Suprapubic skin (tissue), 3 donors: ENCODE measurements around the gene LMF1.

Source experiments
- POLR2A ChIP-seq, 2 donors: fragments of 450-650 bp; IDR thresholded peaks; one replicate each; pipeline ENCODE4 v1.6.1; 2017; ENCODE audit warnings: antibody characterized with exemption in 2 of 2, mild to moderate bottlenecking in 2 of 2, moderate library complexity in 2 of 2
- TF ChIP-seq, protein P1 (sequence below), 2 donors: fragments of 200-600 bp in 1 of 2; fragments of 450-650 bp in 1 of 2; sonication (generic) in 1 of 2; IDR thresholded peaks; one replicate each; pipeline ENCODE4 v1.5.1; 2016 to 2019; ENCODE audit warnings: antibody characterized with exemption in 2 of 2, mild to moderate bottlenecking in 1 of 2, moderate library complexity in 1 of 2

DNA sequence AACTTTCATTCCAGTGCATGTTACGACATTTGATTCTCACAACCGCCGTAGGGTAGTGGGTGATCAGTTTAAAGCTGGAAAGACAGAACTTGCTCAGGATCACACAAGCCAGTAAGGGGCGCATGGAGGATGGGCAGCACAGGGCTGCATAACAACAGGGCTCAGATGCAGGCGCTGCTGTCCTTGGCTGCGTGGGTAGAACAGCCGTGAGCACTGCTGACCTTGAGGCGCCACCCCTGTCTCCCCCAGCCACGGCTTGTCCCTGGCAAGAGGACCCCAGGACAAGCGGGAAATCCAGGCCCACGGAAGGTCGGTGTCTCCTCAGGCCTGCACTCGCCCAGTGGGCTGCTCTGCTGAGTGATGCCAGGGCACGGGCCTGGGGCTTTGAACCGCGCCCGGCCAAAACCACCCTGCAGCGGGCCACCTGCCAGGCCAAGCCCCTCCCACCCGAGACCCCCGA is 84.7 kb downstream of the LMF1 start:
- TF ChIP-seq, protein P1, sequence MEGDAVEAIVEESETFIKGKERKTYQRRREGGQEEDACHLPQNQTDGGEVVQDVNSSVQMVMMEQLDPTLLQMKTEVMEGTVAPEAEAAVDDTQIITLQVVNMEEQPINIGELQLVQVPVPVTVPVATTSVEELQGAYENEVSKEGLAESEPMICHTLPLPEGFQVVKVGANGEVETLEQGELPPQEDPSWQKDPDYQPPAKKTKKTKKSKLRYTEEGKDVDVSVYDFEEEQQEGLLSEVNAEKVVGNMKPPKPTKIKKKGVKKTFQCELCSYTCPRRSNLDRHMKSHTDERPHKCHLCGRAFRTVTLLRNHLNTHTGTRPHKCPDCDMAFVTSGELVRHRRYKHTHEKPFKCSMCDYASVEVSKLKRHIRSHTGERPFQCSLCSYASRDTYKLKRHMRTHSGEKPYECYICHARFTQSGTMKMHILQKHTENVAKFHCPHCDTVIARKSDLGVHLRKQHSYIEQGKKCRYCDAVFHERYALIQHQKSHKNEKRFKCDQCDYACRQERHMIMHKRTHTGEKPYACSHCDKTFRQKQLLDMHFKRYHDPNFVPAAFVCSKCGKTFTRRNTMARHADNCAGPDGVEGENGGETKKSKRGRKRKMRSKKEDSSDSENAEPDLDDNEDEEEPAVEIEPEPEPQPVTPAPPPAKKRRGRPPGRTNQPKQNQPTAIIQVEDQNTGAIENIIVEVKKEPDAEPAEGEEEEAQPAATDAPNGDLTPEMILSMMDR (IDR thresholded peaks at IDR 0.05) = no peak
- no peak for TF ChIP-seq POLR2A (IDR thresholded peaks at IDR 0.05)
